ENCODE measurements around the gene NDC1.
A peak's percentile ranks its signal among the peaks of the same experiment; 100 is the strongest.

Gene NDC1

DNA sequence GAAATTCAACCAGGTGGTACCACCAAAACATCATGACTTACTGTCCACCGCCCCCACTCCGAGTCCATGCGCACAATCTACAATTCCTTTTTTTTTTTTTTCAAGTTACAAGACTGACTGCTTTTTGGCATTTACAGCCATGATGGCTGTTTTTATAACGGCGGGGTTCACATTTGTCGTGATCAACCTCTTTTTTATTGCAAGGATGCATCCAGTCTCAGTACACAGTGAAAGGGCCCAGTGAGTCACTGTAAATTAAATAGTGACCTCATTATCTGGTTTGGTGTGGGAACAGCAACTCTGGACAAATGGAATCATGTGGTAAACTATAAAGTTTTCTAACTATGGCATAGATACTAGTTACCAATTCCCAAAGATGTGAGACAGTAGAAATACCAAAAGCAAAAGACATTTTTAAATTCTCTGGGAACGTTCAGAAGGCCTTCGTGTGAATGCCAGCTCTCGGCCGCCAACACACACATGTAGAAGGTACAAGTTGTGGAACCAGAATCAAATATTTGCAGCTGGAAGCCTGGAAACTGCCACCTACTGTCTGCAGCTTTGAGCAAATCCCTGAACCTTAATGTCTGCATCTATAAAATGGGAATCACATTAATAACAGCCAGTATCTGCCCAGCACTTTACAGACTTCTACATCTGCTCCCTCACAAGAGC lies 104.0 kb downstream of the NDC1 start:
- TF ChIP-seq, protein P1, sequence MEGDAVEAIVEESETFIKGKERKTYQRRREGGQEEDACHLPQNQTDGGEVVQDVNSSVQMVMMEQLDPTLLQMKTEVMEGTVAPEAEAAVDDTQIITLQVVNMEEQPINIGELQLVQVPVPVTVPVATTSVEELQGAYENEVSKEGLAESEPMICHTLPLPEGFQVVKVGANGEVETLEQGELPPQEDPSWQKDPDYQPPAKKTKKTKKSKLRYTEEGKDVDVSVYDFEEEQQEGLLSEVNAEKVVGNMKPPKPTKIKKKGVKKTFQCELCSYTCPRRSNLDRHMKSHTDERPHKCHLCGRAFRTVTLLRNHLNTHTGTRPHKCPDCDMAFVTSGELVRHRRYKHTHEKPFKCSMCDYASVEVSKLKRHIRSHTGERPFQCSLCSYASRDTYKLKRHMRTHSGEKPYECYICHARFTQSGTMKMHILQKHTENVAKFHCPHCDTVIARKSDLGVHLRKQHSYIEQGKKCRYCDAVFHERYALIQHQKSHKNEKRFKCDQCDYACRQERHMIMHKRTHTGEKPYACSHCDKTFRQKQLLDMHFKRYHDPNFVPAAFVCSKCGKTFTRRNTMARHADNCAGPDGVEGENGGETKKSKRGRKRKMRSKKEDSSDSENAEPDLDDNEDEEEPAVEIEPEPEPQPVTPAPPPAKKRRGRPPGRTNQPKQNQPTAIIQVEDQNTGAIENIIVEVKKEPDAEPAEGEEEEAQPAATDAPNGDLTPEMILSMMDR (IDR thresholded peaks at IDR 0.05; ENCODE audit: control insufficient read depth, extremely low read depth, insufficient read depth), result 0 out of 2 replicates have a peak, but pooled peaks have one; percentile 4
- DNase-seq (ENCODE audit: low read depth), result no peak
- no peak overlapping the region for H3K4me3 ChIP-seq (ENCODE audit: low read depth, low read length)

DNA sequence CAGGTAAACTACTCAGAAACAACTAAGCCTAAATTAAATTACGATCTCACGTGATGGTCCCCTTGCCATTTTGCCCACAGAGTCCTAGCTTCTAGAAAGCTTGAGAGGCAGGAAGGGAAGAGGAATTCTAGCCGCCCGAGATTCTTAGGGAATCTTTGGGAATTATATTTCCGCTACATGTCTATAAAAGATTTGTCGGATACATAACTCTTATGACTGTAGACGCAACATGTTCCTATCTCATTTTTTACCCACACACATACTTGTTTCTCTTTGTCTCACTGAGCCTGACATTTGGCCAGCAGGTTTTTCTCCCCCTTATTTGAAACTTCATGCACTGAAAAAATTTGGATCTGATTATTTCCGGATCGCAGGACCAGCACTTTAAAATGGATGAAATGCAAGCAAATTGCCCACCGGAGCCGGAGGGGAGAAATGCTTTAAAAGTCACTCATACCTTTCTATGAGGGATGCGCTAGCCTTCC lies 104.6 kb downstream of the NDC1 start:
- TF ChIP-seq, protein P1 (IDR thresholded peaks at IDR 0.05; ENCODE audit: control insufficient read depth, extremely low read depth, insufficient read depth), result no peak
- no peak for DNase-seq (ENCODE audit: low read depth)
- H3K4me3 ChIP-seq (ENCODE audit: low read depth, low read length), result no peak overlapping the region

DNA sequence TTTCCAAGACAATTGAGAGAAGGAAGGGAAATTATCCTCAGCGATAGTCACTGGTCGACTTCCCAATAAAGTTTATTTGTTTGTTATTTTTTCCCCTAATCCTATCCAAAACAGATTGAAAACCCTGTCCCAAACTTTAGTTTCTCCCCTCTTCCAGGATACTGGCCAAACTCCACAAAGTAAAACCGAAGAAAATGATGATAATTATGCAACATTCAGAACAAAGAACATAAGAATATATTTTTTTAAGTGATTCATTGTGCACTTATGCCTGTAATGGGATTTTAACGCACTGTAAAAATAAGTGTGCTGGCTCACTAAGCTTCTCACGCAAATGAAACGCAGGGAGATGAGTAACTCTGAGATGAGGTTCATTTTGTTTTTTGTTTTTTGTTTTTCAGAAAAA lies 105.2 kb downstream of the NDC1 start:
- TF ChIP-seq, protein P1 (IDR thresholded peaks at IDR 0.05; ENCODE audit: control insufficient read depth, extremely low read depth, insufficient read depth), result no peak
- no peak overlapping the region for H3K4me3 ChIP-seq (ENCODE audit: low read depth, low read length)
- no peak for DNase-seq (ENCODE audit: low read depth)

DNA sequence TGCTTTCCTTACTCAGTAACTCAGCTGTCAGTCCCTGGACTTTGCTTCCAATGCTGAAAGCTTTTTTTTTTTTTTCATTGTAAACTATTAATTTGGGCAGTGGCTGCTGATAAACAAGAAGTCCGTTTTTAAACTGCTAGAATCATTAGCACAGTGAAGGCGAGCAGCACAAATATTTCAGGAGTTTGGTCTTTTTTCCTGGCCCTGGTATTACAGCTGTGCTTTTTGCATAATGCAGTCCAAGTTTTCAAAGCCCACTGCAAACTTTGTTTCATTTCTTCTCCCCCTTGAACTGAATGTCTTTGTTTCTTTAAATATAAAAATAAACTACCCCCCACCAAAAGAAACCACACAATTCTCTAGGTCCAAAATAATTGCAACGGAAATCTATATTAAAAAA lies 105.7 kb downstream of the NDC1 start:
- no peak overlapping the region for H3K4me3 ChIP-seq (ENCODE audit: low read depth, low read length)
- TF ChIP-seq, protein P1 (IDR thresholded peaks at IDR 0.05; ENCODE audit: control insufficient read depth, extremely low read depth, insufficient read depth), result no peak
- DNase-seq (ENCODE audit: low read depth), result no peak

DNA sequence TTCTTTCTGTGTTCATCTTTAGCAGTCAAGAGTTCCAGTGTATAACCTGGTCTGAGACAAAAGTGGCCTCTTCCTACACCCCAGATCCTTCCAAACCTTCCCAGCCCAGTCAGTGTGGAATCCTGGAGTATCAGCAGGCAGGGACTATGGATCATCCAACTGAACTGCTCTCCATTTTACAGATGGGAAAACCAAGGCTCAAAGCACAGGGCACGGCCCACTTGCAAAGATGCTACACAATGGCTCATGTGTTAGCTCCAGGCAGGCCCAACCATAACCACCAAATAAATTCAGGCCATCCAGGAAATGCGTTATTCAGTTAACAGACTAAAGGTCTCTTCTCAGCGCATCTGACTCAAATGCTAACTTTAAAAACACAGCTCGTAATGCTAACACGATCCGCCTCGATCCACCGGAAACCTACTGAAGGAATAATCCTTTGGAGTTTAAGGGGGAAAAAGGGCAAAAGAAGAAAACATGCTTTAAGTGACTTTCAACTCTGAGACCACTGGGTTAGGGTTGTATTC lies 106.3 kb downstream of the NDC1 start:
- DNase-seq (ENCODE audit: low read depth), result no peak
- H3K4me3 ChIP-seq (ENCODE audit: low read depth, low read length), result no peak overlapping the region
- TF ChIP-seq, protein P1 (IDR thresholded peaks at IDR 0.05; ENCODE audit: control insufficient read depth, extremely low read depth, insufficient read depth), result no peak

DNA sequence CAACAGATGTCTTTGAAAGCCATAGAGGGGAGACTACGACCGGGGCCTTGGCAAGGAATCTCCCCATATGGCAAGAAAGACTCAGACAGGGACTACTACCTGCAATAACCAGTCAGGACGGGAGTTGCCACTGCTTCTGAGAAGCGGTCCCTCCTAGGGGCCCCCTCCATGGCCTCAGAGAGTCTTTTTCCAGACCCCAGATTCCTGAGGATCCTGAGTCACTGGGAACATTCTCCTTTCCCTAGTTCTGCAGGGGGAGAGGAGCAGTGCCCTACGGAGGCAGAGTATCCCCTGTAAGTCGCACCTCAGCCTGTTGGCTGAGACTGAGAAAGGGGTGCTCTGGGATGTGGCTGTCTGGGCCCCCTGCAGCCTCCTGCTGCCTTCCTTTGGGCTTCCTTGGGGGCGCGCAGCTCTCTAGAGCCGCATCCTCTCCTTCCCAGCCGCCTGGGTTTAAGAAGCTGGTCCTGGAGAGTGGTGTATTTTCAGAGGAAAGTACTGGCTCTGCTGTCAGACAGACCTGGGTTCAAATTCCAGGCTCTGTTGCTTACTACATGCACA lies 107.0 kb downstream of the NDC1 start:
- no peak for DNase-seq (ENCODE audit: low read depth)
- TF ChIP-seq, protein P1 (IDR thresholded peaks at IDR 0.05; ENCODE audit: control insufficient read depth, extremely low read depth, insufficient read depth), result no peak
- H3K4me3 ChIP-seq (ENCODE audit: low read depth, low read length), result no peak overlapping the region
